DOHH2 (cell line): Measurements from ENCODE around the gene ARV1.

Experiments
- H3F3A ChIP-seq: fragments of 200-600 bp; sonication (generic), shearing (Covaris generic); 2 replicates; pipeline ENCODE4 v1.6.0; 2016; ENCODE audit warnings: antibody characterized with exemption, mild to moderate bottlenecking; ENCODE audit not compliant: control insufficient read depth, insufficient read depth
- H3K27ac ChIP-seq: fragments of 200-600 bp; sonication (generic); 2 replicates; pipeline ENCODE4 v1.5.1; 2014; ENCODE audit warnings: low read depth, mild to moderate bottlenecking, low read length, moderate library complexity
- H3K27me3 ChIP-seq: fragments of 200-600 bp; sonication (generic); 2 replicates; pipeline ENCODE4 v1.6.1; 2014; ENCODE audit warnings: mild to moderate bottlenecking, low read length, mixed read lengths; ENCODE audit not compliant: control insufficient read depth
- H3K36me3 ChIP-seq: fragments of 200-600 bp; sonication (generic); 2 replicates; pipeline ENCODE4 v1.6.1; 2014; ENCODE audit warnings: mild to moderate bottlenecking, low read length, moderate library complexity, mixed read lengths; ENCODE audit not compliant: control insufficient read depth
- H3K4me1 ChIP-seq: fragments of 200-600 bp; sonication (generic); 2 replicates; pipeline ENCODE4 v1.6.1; 2014; ENCODE audit warnings: mild to moderate bottlenecking, low read length, mixed read lengths; ENCODE audit not compliant: control insufficient read depth
- H3K4me2 ChIP-seq: fragments of 200-600 bp; sonication (generic); 2 replicates; pipeline ENCODE4 v1.6.0; 2014; ENCODE audit warnings: mild to moderate bottlenecking, low read length, moderate library complexity
- H3K4me3 ChIP-seq: fragments of 200-600 bp; sonication (generic); 2 replicates; pipeline ENCODE4 v1.5.1; 2014; ENCODE audit warnings: mild to moderate bottlenecking, low read length, mixed read lengths
- H3K79me2 ChIP-seq: fragments of 200-600 bp; sonication (generic); 2 replicates; pipeline ENCODE4 v1.6.1; 2014; ENCODE audit warnings: mild to moderate bottlenecking, low read length, mixed read lengths; ENCODE audit not compliant: control insufficient read depth
- H3K9me2 ChIP-seq: fragments of 200-600 bp; sonication (generic); replicated peaks from 2 replicates; pipeline ENCODE4 v1.6.1; 2014; ENCODE audit warnings: mild to moderate bottlenecking, low read length, mixed read lengths; ENCODE audit not compliant: control insufficient read depth
- H3K9me3 ChIP-seq: fragments of 200-600 bp; sonication (generic); 2 replicates; pipeline ENCODE4 v1.6.1; 2014; ENCODE audit warnings: antibody characterized with exemption, low read length, mixed read lengths; ENCODE audit not compliant: control insufficient read depth, insufficient read depth
- H4K20me1 ChIP-seq: fragments of 200-600 bp; sonication (generic); 2 replicates; pipeline ENCODE4 v1.6.0; 2014; ENCODE audit warnings: low read depth, mild to moderate bottlenecking, antibody characterized with exemption, low read length, moderate library complexity; ENCODE audit not compliant: control insufficient read depth, insufficient read depth
- EZH2phosphoT487 ChIP-seq: fragments of 200-600 bp; sonication (generic); IDR thresholded peaks from 2 replicates; pipeline ENCODE4 v1.6.1; 2017; ENCODE audit warnings: borderline replicate concordance, mild to moderate bottlenecking, antibody characterized with exemption, low read length, moderate library complexity, mixed read lengths
- TF ChIP-seq, protein P1 (sequence below): fragments of 200-600 bp; sonication (generic); IDR thresholded peaks from one replicate; pipeline ENCODE4 v1.5.1; 2014; ENCODE audit warnings: antibody characterized with exemption, mild to moderate bottlenecking, low read depth, low read length; ENCODE audit not compliant: poor library complexity, severe bottlenecking

The ARV1 gene

DNA sequence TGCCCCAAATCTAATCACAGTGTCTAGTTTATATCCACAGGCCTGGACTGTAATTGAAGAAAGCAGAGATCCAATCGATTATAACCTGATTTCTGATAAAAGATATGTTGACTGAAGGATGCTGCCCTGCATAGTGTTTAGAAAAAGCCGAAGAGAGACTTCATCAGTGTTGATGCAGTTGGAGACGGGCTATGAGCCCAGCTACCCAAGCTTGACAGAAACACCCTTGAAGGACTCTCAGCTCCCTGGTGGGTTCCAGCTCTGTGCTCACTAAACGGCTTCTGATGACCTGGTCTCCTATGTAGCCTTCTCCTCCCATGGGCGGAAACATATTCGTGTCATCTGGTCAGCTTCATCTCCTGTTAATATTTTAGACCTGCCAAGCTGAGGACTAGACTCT lies 50.9 kb downstream of the ARV1 start:
- no peaks in the 10 kb centered on the region for H3K4me1 ChIP-seq
- H3K27ac ChIP-seq, result no peak overlapping the region
- H3K9me3 ChIP-seq, result no peaks in the 10 kb centered on the region
- H3K9me2 ChIP-seq, result no peaks in the 10 kb centered on the region
- H4K20me1 ChIP-seq, result no peaks in the 10 kb centered on the region; the same call in 1 of the 2 replicates
- no peak for TF ChIP-seq EZH2phosphoT487
- TF ChIP-seq, protein P1, sequence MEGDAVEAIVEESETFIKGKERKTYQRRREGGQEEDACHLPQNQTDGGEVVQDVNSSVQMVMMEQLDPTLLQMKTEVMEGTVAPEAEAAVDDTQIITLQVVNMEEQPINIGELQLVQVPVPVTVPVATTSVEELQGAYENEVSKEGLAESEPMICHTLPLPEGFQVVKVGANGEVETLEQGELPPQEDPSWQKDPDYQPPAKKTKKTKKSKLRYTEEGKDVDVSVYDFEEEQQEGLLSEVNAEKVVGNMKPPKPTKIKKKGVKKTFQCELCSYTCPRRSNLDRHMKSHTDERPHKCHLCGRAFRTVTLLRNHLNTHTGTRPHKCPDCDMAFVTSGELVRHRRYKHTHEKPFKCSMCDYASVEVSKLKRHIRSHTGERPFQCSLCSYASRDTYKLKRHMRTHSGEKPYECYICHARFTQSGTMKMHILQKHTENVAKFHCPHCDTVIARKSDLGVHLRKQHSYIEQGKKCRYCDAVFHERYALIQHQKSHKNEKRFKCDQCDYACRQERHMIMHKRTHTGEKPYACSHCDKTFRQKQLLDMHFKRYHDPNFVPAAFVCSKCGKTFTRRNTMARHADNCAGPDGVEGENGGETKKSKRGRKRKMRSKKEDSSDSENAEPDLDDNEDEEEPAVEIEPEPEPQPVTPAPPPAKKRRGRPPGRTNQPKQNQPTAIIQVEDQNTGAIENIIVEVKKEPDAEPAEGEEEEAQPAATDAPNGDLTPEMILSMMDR, result no peak
- H3F3A ChIP-seq, result no peaks in the 10 kb centered on the region
- H3K36me3 ChIP-seq, result no peaks in the 10 kb centered on the region
- no peak overlapping the region for H3K4me3 ChIP-seq
- H3K4me2 ChIP-seq, result no peak overlapping the region
- H3K27me3 ChIP-seq, result no peaks in the 10 kb centered on the region
- peaks cover 10% of the 10 kb centered on the region for H3K79me2 ChIP-seq

DNA sequence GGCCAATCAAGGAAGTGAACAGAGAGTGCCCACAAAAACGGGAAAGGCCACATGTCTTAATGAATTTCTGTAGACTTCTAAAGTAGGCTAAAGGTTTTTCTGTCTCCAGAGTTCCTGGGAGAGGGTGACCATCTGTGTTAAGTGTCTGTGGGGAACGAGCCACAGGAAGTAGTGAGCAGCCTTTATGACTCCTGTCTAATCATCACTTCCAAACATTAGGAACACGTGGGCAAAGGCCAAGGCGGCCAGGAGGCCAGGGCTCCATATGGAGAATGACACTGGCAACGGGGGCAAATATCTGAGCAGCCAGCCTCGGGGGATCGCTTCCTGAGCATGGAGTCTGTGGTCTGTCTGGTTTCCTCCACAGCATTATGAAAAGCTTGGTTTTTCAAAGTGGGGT lies 54.1 kb downstream of the ARV1 start:
- H3K4me2 ChIP-seq, result no peak overlapping the region
- no peaks in the 10 kb centered on the region for H3K9me3 ChIP-seq
- no peaks in the 10 kb centered on the region for H3F3A ChIP-seq
- H3K4me1 ChIP-seq, result peaks cover 16% of the 10 kb centered on the region
- H3K4me3 ChIP-seq, result no peak overlapping the region
- H3K36me3 ChIP-seq, result no peaks in the 10 kb centered on the region
- H3K9me2 ChIP-seq, result no peaks in the 10 kb centered on the region
- TF ChIP-seq, protein P1, result no peak
- TF ChIP-seq EZH2phosphoT487, result no peak
- no peaks in the 10 kb centered on the region for H3K27me3 ChIP-seq
- H3K27ac ChIP-seq, result no peak overlapping the region
- H4K20me1 ChIP-seq, result 0 out of 2 replicates have a peak, but pooled peaks cover 3% of the 10 kb centered on the region
- H3K79me2 ChIP-seq, result peaks cover 20% of the 10 kb centered on the region

DNA sequence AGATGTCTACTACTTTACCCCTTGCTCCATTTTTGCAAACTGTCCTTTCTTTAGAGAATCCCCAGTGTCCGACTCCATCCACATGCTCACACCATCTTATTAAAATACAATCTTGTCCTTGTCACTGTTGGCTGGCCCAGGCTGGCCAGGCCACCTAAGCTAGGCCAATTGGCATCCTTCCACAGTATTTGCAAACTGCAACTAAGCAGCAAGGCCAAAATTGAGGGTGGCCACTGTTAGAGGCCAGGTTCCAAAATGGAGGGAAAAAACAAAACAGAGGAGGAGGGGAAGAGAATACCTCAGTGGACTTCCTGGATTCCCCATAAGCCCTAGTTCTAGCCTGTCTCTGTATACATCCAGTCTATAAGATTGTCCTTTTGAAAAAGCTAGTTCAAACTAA lies 56.9 kb downstream of the ARV1 start:
- peaks cover 11% of the 10 kb centered on the region for H3K27me3 ChIP-seq
- H3F3A ChIP-seq, result no peaks in the 10 kb centered on the region
- TF ChIP-seq, protein P1, result no peak
- TF ChIP-seq EZH2phosphoT487, result no peak
- peaks cover 32% of the 10 kb centered on the region for H3K79me2 ChIP-seq
- no peak overlapping the region for H3K4me2 ChIP-seq
- H3K9me2 ChIP-seq, result no peaks in the 10 kb centered on the region
- H4K20me1 ChIP-seq, result peaks cover 8% of the 10 kb centered on the region; the same call in 1 of the 2 replicates
- no peaks in the 10 kb centered on the region for H3K9me3 ChIP-seq
- H3K36me3 ChIP-seq, result no peaks in the 10 kb centered on the region; the same call in 1 of the 2 replicates
- no peak overlapping the region for H3K4me3 ChIP-seq
- H3K27ac ChIP-seq, result no peak overlapping the region
- peaks cover 31% of the 10 kb centered on the region for H3K4me1 ChIP-seq
